HG03280 (cell line): ENCODE results near the gene SULT2B1.

Source experiments
- ATAC-seq: cut with Tn5 transposase; IDR thresholded peaks from one replicate; pipeline ENCODE4 v1.9.1; 2021; ENCODE audit warnings: mild to moderate bottlenecking, moderate library complexity; ENCODE audit not compliant: unreplicated experiment

Gene SULT2B1

DNA sequence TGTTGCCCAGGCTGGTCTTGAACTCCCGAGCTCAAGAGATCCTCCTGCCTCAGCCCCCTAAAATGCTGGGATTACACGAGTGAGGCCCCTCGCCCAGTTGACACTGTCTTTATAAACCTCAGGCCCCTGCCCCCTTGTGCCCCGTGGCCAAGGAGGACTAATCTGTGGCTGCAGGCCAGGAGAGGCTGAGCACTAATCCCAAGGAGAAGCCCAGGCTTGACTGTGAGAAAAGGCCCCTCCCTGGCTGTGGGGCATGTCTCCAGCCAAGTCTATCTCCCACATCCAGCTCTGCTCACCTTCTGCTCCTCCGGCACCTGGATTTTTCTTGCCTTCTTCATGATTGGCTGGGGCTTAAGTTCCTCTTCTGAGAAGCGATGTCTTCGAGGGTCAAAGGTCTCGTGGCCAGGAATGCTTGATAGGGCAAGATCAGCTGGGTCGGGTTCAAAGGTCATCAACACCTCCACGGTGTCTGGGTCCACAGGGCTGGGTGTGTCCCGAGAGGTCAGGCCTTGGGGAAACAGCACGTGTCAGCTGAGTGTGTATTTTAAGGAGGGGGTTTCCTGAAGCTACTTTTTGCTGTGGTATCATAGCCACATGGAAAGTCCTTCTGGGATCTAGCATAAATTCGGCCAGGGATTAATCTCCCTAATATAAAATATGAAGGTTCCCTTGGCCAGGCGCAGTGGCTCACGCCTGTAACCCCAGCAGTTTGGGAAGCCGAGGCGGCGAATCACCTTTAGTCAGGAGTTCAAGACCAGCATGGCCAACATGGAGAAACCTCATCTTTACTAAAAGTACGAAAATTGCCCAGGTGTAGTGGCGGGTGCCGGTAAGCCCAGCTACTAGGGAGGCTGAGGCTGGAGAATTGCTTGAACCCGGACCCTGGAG is 81.4 kb downstream of the SULT2B1 start:
- no peak for ATAC-seq

DNA sequence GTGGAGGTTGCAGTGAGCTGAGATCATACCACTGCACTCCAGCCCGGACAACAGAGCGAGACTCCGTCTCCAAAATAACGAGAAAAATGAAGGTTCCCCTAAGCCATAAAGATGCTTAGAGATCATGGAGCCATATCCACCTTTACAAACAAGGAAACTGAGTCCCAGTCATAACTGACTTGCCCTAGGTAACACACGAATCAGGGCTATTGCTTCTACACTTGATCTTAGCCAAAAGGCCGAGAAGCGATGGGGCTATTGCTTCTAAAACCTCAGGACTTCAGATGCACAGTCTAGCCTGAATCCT is 82.0 kb downstream of the SULT2B1 start:
- no peak for ATAC-seq

DNA sequence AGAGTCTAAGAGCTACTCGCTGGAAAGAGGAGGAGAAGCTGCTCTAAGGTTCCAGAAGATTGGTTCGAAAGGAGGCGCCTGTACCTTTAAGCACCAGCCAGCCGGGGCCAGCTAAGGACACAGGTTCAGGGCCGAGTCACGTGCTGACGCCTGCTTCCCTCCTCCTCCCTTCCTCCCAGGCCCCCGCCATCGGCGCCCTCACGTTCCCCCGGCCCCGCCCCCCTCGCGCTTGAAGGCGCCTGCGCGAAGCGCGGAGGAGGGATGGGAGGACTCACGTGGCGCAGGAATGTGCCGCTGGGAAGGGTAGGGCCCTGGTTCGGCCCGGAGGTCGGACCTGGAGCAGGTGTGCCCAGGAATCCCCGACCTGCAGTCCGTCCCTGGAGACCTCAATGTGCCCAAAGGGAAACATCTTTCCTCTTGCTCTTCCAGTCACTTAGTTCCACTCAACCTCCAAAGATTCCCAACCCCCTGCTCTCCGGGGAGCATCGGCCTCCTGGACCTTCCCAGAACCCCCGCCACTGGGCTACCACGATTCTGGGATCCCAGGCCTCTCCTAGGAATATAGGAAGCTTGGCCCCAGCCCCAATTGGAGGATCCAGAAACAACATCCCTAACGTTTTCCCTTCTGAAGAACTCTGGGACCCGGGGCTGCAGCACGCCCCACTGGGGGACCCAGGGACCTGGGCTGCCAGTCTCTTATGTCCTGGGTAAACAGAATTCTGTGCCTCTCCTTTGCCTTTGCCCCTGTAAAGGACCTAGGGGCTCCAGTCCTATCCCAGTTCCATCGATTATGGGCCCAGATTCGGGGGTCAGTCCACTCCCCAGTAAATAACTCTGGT is 82.7 kb downstream of the SULT2B1 start:
- peak; percentile 34 for ATAC-seq

DNA sequence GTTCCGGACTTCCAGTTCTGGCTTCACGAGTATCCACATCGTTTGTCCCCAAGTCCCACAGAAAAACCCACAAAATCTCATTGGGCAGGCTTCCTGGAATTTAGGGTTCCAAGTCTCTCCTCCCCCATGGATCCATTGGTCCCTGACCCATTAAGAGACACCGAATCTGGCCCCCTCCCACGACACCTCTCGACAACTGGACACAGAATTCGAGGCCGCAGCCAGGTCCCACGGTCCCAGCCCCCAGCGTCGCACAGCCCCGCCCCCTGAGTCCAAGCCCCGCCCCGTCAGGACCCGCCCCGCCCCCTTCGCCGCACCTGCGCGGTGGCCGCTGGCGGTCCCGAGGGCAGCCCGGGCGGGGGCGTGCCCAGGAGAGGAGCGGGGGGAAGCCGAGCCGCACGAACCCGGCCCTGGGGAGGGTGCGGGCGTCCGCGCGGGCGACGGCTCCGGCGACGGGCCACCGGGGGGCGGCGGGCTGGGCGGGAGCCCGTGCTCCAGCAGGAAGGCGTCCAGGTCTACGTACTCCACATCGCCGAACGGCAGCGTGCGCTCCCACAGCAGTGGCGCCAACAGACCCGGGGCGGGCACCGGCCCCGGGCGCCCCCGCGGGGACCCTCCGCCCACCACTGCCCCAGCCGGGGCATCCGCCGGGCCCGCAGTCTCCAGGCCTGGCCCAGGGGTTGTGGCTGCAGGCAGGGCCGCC is 83.4 kb downstream of the SULT2B1 start:
- peak; percentile 23 for ATAC-seq

DNA sequence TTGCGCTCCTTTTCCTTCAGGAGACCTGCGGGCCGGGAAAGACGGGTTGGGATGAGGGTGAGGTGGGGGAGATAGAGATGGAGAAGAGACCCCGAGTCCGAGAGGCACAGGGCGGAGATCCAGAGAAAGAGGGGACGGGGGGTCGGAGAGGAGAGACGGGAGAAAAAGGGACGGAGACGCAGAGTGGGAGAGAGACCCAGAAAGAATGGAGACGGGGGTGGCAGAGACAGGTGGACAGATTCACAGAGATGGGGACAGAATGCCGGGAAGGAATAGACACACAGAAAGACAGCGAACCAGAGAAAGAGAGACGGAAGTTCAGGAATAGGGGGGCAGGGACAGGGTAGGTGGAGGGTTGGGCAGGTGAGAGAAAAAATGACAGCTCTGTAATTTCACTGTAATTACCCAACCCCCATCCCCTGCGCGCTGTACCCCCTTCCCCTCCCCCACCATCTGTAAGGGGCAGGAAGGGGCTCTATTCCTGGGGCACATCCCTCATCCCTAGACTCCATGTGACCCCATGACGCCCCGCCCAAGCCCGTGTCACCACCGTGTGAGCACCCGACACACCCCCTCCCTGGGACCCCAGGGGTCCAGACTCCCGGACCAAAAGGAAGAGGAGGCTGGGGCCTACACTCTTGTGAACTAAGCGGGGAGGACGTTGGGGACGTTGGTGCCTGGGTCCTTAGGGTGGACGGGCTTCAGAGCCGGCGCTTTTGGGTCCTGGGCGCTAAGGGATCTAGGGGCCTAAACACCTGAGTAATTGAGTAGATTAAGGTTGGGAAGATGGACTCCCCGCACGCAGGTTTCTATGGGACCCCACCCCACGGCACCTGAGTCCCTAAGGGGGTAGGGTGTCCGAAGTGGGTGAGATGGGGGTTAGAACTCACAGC is 84.2 kb downstream of the SULT2B1 start:
- ATAC-seq: no peak

DNA sequence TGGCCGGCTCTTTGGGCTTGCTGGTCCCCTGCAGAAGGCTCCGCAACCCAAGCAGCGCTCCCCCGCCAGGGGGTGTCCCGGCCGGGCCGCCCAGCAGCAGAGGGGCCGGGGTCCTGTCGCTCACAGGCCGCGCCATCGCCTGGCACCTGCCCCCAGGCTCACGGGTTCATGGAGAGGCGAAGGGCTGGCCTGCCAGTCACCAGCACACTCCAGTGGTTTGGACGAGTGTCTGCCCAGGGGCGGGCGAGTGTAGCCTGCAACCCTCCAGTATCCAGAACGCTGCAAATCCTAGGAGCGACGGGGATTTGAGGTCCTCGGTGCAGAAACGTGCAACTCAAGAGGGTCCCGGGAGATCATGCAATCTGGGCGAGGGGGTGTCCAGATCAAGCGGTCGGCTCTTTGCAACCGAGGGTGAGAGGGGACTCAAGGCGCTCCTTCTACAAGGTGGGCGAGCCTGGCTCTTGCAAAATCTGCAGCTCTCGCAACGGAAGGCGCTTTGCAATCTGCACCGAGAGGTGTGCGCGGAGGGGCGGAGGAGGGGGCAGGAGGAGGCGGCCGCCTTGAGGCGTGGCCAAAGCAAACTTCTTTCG is 85.0 kb downstream of the SULT2B1 start, which contains the start of gene DBP:
TSS of gene DBP (minus strand) at position 521 of the 590 bp plus-strand sequence. CDS start at position 136, 385 bp downstream.
- ATAC-seq: peak; percentile 1

DNA sequence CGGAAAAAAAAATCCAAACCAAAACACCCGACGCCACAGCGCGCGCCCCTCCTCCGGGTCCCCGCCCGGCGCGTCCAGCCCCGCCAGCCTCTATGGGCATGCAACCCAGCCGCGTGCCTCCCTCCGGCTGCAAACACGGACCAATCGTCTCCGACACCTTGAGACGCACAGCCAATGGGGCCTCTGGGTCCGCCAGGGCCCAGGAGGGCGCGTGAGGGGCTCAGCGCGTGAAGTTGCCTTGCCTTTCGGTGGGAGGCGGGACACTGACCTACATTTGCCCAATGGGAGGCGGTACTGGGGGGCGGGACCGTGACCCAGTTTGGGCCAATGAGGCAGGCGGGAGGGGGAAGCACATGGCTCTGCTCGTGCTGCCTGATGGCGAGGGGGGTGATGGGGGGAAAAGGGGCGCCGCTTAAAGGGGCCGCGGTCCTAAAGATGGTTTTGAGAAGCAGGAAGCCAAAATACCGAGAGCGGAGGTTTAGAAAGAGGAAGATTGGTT is 85.5 kb downstream of the SULT2B1 start:
- ATAC-seq: peak; percentile 67

DNA sequence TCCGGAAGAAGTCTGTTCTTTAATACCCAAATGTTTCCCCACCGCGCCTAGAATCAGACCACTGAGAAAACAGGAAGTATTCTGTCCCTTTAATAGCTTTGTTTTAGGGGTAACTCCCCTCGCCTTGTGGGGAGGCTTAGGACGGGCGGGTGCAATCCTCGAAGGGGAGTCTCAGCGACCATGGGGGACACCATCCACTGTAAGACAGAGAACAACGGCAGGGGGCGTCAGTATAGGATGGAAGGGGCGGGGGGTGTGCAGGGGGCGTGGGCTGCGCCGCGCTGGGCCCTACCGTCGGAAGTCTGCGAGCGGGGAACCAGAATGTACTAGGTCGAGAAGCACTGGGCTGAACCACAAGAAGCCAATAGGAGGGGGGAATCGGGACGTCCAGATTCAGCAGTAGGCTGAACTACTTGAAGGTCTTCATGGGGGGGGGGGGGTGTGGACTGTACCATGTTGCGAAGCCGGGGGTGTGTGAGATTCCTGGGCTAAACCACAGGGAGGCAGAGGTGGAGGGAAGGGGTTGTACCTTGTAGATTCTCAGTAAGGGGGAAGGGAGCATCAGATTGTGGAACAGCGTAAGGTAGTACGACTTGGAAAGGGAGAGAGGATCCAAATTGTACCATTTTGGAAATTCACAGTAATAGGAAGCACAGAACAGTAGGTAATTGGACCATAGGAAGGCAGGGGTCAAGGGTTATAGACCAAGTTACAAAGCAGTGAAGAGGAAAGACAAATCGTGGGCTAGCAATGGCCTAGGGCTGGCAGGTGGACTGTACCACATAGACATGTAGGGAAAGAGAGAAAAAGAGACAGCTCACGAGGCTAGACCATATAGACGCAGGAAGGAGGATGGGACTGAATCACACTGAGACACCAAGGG is 86.2 kb downstream of the SULT2B1 start:
- ATAC-seq: no peak

DNA sequence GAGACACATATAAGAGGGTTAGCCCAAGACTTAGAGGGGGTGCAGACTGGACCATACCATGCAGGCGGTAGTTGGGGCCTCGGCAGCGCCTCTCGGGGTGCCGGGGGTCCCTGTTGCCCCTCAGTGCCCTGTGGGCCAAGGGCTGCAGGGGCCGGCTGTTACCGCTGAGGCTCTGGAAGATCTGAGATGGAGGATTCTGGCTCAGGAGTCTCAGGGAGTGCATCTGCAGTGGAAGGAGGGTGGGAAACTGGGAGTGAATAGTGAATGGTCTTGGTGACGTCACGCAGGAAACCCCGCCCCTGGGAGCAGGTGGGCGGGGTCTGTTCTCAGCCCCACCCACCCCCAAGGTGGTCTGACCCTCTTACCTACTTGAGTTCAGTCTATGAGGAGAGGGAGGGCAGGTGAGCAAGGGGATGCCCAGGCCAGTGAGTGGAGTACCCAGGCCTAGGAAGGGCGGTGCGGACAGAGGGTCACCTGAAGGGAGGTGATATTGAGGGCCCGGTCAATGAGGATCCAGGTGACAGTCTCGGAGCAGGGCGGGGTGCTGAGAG is 86.9 kb downstream of the SULT2B1 start:
- ATAC-seq: no peak

DNA sequence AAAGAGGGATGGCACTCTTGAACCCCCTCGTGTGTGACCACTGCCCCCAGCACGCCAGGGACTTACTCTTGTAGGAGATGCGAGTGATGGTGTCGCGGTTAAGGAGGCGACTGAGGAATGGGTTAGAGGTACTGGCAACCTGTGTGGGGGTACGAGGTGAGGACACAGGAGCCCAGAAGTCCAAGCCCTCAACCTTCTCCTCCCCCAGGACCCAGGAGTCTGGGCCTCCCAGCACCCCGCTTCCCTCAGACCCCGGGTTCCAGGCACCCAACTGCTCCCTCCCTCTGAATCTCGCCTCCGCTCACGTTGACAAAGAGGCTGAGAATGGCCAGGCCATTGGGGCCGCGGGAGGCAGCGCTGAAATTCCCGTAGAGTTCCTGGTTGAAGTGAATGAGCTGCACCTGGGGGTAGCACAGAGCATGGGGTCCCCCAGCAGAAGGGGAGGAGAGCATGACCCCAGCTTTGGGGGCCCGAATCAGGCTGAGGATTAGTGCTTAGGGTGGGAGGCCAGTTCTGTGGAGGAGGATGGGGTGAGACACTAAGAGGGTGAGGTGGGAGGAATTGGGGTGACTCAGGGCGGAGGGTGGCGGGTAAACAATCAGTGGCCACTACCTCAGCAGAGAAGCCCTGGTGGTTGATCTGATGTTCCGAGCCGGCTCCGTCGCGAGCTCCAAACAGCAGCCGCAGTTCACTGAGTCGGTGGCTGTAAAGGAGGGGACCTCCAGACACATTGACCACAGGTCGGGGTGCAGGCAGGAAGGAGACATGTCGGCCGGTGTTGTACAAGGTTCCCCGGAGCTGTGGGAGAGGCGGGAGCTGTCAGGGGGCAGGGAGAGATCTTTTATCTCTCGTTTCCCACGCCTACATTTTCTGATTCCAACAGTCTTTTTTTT is 87.8 kb downstream of the SULT2B1 start:
- ATAC-seq: no peak

DNA sequence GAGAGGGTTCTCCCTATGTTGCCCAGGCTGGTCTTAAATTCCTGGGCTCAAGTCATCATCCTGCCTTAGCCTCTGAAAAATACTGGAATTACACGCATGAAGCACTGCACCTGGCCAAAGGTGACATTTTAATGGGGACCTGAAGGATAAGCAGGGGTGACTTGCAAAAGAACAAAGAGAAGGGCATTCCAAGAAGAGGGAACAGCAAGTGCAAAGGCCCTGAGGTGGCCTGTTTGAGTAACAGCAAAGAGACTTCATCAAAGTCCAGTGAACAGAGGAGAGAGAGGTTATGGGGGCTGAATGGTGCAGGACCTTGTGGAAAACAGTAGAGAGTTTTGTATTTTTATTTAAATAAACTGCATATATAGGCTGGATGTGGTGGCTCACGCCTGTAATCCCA is 89.9 kb downstream of the SULT2B1 start:
- ATAC-seq: no peak

DNA sequence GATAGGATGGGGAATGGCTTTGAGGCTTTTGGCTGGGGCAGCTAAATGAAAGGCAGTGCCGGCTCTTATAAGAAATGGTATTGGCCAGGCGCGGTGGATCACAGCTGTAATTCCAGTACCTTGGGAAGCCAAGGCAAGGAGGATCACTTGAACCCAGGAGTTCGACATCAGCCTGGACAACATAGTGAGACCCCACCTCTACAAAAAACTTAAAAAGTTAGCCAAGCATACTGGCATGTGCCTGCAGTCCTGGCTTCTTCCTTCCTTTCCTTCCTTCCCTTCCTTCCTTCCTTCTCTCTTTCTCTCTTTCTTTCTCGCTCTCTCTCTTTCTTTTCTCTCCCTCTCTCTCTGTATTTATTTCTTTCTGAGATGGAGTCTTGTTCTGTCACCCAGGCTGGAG is 90.9 kb downstream of the SULT2B1 start:
- no peak for ATAC-seq

DNA sequence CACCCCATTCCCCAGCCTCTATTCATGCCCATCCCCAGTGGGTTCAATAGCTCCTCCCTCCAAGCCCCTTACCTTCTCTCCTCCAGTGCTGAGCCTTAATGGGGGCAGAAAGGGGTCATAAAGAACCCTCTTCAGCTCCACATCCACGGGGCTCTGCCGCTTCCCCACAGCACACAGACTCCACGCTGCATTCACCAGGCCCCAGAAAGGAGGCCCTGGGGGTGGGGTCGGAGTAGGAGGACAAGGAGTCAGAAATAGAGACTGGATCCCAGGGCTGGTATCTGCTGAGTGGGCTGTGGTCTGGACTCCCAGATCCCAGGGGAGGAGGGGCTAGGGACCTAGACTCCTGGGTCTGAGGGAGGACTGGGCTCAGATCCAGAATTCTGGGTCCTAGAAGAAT is 92.4 kb downstream of the SULT2B1 start:
- no peak for ATAC-seq

DNA sequence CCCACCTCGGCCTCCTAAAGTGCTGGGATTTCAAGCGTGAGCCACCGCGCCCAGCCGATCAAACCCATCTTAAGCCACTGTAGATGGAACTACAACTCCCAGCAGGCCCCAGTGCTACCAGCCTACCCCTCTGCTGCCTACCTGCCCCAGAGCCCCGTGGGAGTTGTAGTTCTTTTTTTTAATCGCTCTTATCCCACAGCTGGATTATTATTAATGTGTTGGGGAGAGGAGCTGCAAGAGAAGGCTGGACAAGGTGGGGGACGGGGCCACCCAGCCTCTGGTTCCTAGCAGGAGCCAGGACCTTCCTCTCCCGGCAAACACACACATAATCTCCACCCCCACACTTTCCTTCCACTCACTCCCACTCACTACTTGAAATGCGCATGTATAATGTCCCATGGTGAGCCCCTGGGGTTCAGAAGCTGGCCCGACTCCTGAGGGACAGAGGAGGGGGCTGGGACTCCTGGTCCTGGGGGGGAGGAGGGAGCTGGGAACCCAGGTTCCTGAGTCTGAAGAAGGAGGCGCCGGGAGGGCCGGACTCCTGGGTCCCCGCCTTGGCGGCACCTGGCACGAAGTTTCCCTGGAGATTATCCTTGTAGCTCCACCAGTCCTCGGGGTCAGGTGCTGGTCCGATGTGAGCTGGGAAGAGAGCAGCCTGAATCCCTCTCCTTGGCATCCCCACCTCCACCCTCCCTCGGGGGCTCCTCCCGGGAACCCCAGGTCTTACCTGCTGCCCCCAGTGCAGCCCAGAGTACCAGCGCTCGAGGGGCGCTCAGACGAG is 93.1 kb downstream of the SULT2B1 start:
- ATAC-seq: no peak

DNA sequence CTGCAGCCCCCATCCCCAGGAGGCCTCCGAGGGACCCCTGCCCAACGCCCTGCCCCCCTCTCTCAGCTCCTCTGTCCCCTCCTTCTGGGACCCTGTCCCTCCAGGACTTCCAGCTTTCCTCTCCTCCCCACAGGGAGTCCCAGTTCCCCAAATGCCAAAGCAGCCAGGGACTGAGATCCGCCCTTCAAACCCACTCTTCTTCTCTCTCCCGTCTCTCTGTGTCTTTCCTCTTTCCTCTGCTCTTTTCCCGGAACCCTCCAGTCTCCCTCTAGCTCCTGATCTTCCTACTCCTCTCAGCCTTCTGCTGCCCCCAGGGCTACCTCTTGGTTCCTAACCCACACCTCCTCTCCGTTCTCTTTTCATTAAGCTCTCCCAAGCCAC is 93.6 kb downstream of the SULT2B1 start:
- no peak for ATAC-seq

DNA sequence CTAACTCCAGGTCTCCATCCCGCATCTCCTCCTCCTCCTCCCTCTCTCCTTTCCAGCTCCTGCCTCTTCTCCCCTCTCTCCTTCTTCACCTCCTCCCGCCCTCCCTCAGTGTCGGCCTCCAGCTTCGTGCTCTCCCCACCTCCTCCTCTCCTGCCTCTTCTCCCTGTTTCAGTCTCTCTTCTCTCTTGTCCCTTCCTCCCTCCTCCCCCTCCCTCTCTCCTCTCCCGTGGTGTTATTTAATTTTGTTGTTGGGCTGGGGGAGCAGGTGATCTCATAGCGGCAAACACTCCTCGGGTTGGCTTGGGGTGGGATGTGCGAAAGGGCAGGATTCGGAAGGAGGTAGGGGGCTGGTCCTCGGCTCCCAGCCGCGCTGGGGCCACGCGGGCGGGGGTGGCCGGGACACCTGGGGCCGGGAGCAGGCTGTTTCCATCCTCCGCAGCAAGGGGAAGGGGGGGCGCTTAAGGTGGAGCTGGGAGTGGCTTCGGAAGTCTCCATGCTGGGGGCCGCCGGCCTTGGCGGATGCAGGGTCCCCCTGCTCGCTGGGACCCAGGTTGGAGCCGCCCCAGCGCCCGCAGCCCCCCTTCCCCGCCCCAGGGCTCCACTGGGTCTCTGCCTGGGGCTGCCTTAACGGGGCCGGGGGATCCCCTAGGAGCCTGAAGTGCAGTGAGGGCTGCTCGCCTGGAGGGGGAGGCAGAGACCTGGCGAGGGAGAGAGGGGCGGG is 94.2 kb downstream of the SULT2B1 start, which contains the start of gene CA11:
TSS of gene CA11 (minus strand) at position 187 of the 721 bp plus-strand sequence. CDS start 555 bp downstream, outside the sequence.
- ATAC-seq: peak; percentile 81
